Measurements from ENCODE around the gene STMN3. TPM values are rescaled to one million over a fixed set of nuclear protein-coding genes. Genes with fewer than 3 reads are reported as not detected.

The STMN3 gene
- total and polyA plus RNA-seq, 2 of the 8 experiments (the other 6 are each of a cell fraction or from before 2014, with no cell fraction given), result 51.5 to 63.1 TPM

GRCh38 chr20:63653041-63653973 lies at the start of gene STMN3 (continued):
- 0 out of 2 replicates have a peak, but pooled peaks have one; percentile 34 for TF ChIP-seq SP4 (IDR thresholded peaks at IDR 0.05; ENCODE audit: low read length)
- TF ChIP-seq POLR2AphosphoS5 (IDR thresholded peaks at IDR 0.05; ENCODE audit: low read depth, low read length), result no peak
- 0 out of 2 replicates have a peak, but pooled peaks have one; percentile 42 for TF ChIP-seq SP1 (IDR thresholded peaks at IDR 0.05; ENCODE audit: low read depth, low read length)
- TF ChIP-seq CEBPB (IDR thresholded peaks at IDR 0.05; ENCODE audit: low read depth, low read length), result no peak
- TF ChIP-seq TAF1 (IDR thresholded peaks at IDR 0.05; ENCODE audit: low read depth, low read length), result peak; percentile 56
- no peak for TF ChIP-seq BCL11A (IDR thresholded peaks at IDR 0.05; ENCODE audit: low read depth in 2 of 2, low read length in 2 of 2)
- no peak for TF ChIP-seq EZH2 (IDR thresholded peaks at IDR 0.05; ENCODE audit: low read depth, low read length, severe bottlenecking)
- no peak for TF ChIP-seq CHD7 (IDR thresholded peaks at IDR 0.05; ENCODE audit: insufficient replicate concordance, low read length)
- no peak for TF ChIP-seq RFX5 (IDR thresholded peaks at IDR 0.05; ENCODE audit: borderline replicate concordance, low read depth, low read length)

All from H1 (cell line).